ENCODE results near the gene ST8SIA6.

The ST8SIA6 gene

GRCh38 chr10:17353568-17354300, 100.7 kb downstream of the ST8SIA6 start:
- Histone ChIP-seq H3K4me3 (replicated peaks; ENCODE audit: insufficient read depth, low read length) (no peak overlapping the region), H3K27me3 (ENCODE audit: insufficient read depth, poor library complexity, severe bottlenecking) (no peaks in the 10 kb centered on the region), H3K27ac (replicated peaks) (no peak overlapping the region)
- TF ChIP-seq GABPA (IDR thresholded peaks at IDR 0.05; ENCODE audit: low read depth), result no peak
- DNase-seq (ENCODE audit: low read depth in 1 of 2, low spot score in 1 of 2), result no peak

GRCh38 chr10:17352583-17352982, 101.8 kb downstream of the ST8SIA6 start:
- DNase-seq (ENCODE audit: low read depth in 1 of 2, low spot score in 1 of 2), result no peak
- no peak for TF ChIP-seq GABPA (IDR thresholded peaks at IDR 0.05; ENCODE audit: low read depth)
- no peak for TF ChIP-seq SPI1 (IDR thresholded peaks at IDR 0.05; ENCODE audit: borderline replicate concordance, low read depth)
- no peak for TF ChIP-seq POLR2AphosphoS5 (IDR thresholded peaks at IDR 0.05; ENCODE audit: low read depth)
- no peak for TF ChIP-seq REST (IDR thresholded peaks at IDR 0.05; ENCODE audit: insufficient replicate concordance, low read depth)
- TF ChIP-seq CTCF (IDR thresholded peaks at IDR 0.05; ENCODE audit: insufficient read depth, low read length), result no peak

GRCh38 chr10:17351506-17351905, 102.9 kb downstream of the ST8SIA6 start:
- H3K27ac ChIP-seq (replicated peaks), result no peak overlapping the region
- DNase-seq (ENCODE audit: low read depth in 1 of 2, low spot score in 1 of 2), result no peak
- H3K4me3 ChIP-seq (replicated peaks; ENCODE audit: insufficient read depth, low read length), result no peak overlapping the region
- no peak for TF ChIP-seq REST (IDR thresholded peaks at IDR 0.05; ENCODE audit: insufficient replicate concordance, low read depth)
- no peak for TF ChIP-seq SPI1 (IDR thresholded peaks at IDR 0.05; ENCODE audit: borderline replicate concordance, low read depth)
- no peak for TF ChIP-seq CTCF (IDR thresholded peaks at IDR 0.05; ENCODE audit: insufficient read depth, low read length)
- TF ChIP-seq GABPA (IDR thresholded peaks at IDR 0.05; ENCODE audit: low read depth), result no peak
- no peak for TF ChIP-seq POLR2AphosphoS5 (IDR thresholded peaks at IDR 0.05; ENCODE audit: low read depth)
- no peaks in the 10 kb centered on the region for H3K27me3 ChIP-seq (ENCODE audit: insufficient read depth, poor library complexity, severe bottlenecking)

More at GRCh38 chr10:17352583-17352982, 101.8 kb downstream of the ST8SIA6 start:
- Histone ChIP-seq H3K4me3 (replicated peaks; ENCODE audit: insufficient read depth, low read length) (no peak overlapping the region), H3K27me3 (ENCODE audit: insufficient read depth, poor library complexity, severe bottlenecking) (no peaks in the 10 kb centered on the region), H3K27ac (replicated peaks) (no peak overlapping the region)

- no peak overlapping the region for H3K27ac ChIP-seq (replicated peaks)
- DNase-seq (ENCODE audit: low read depth in 1 of 2, low spot score in 1 of 2), result no peak
- H3K4me3 ChIP-seq (replicated peaks; ENCODE audit: insufficient read depth, low read length), result no peak overlapping the region
- TF ChIP-seq SPI1 (IDR thresholded peaks at IDR 0.05; ENCODE audit: borderline replicate concordance, low read depth) (no peak), REST (IDR thresholded peaks at IDR 0.05; ENCODE audit: insufficient replicate concordance, low read depth) (no peak), GABPA (IDR thresholded peaks at IDR 0.05; ENCODE audit: low read depth) (no peak), POLR2AphosphoS5 (IDR thresholded peaks at IDR 0.05; ENCODE audit: low read depth) (no peak), CTCF (IDR thresholded peaks at IDR 0.05; ENCODE audit: insufficient read depth, low read length) (no peak)
- no peaks in the 10 kb centered on the region for H3K27me3 ChIP-seq (ENCODE audit: insufficient read depth, poor library complexity, severe bottlenecking)
These were observed 104.7 kb downstream of the ST8SIA6 start for GRCh38 chr10:17349717-17350116.
